Fibroblast of lung (primary cell): ENCODE data around the gene GALNT12. TPM values are rescaled to one million over a fixed set of nuclear protein-coding genes. Genes with fewer than 3 reads are reported as not detected.

ENCODE experiments used
- DNase-seq, 2 donors: peaks; one replicate each; pipeline versions ENCODE4 v3.0.0 to v3.0.0-alpha.2; 2010; ENCODE audit warnings: low read depth in 2 of 2
- H2AFZ ChIP-seq: 2 replicates; pipeline ENCODE4 v1.5.1; 2012; ENCODE audit warnings: low read length, control low read depth, inconsistent platforms
- H3K27ac ChIP-seq: 2 replicates; pipeline ENCODE4 v1.5.1; 2011; ENCODE audit warnings: low read length, control low read depth; ENCODE audit not compliant: insufficient read depth
- H3K27me3 ChIP-seq: 2 replicates; pipeline ENCODE4 v1.5.1; 2011; ENCODE audit warnings: mild to moderate bottlenecking, low read length; ENCODE audit not compliant: control insufficient read depth, insufficient read depth
- H3K36me3 ChIP-seq: 2 replicates; pipeline ENCODE4 v1.5.1; 2011; ENCODE audit warnings: low read length; ENCODE audit not compliant: control insufficient read depth, insufficient read depth
- H3K4me1 ChIP-seq: 2 replicates; pipeline ENCODE4 v1.5.1; 2011; ENCODE audit warnings: low read length; ENCODE audit not compliant: control insufficient read depth, insufficient read depth; ENCODE audit errors: extremely low read depth
- H3K4me2 ChIP-seq: 2 replicates; pipeline ENCODE4 v1.5.1; 2011; ENCODE audit warnings: low read length, control low read depth; ENCODE audit not compliant: insufficient read depth; ENCODE audit errors: extremely low read depth
- H3K4me3 ChIP-seq, 4 experiments: fragments of 200-600 bp in 1 of 4; sonication (generic) in 1 of 4; replicated peaks in 1 of 4; 2 replicates each; pipeline ENCODE4 v1.5.1; 2011 to 2016; ENCODE audit warnings: low read length in 4 of 4, low read depth in 3 of 4, mild to moderate bottlenecking in 3 of 4, control low read depth in 2 of 4, inconsistent platforms in 1 of 4, mixed read lengths in 1 of 4; ENCODE audit not compliant: insufficient read depth in 1 of 4; ENCODE audit errors: control extremely low read depth in 1 of 4
- H3K79me2 ChIP-seq: 2 replicates; pipeline ENCODE4 v1.5.1; 2012; ENCODE audit warnings: mild to moderate bottlenecking, low read length, inconsistent platforms; ENCODE audit not compliant: control insufficient read depth, insufficient read depth
- H3K9ac ChIP-seq: 2 replicates; pipeline ENCODE4 v1.5.1; 2011; ENCODE audit warnings: mild to moderate bottlenecking, low read length, control low read depth; ENCODE audit not compliant: insufficient read depth
- H3K9me3 ChIP-seq: 2 replicates; pipeline ENCODE4 v1.5.1; 2012; ENCODE audit warnings: low read depth, low read length; ENCODE audit not compliant: control insufficient read depth, insufficient read depth
- H4K20me1 ChIP-seq: 2 replicates; pipeline ENCODE4 v1.5.1; 2011; ENCODE audit warnings: low read length; ENCODE audit not compliant: control insufficient read depth, insufficient read depth; ENCODE audit errors: extremely low read depth
- CTCF ChIP-seq, 2 donors: IDR thresholded peaks in 1 of 2; conservative IDR thresholded peaks in 1 of 2; 1 replicate in 1 of 2; 2 replicates in 1 of 2; pipeline ENCODE4 v1.5.1; 2011 to 2012; ENCODE audit warnings: low read length in 2 of 2, control low read depth in 1 of 2, inconsistent platforms in 1 of 2, low read depth in 1 of 2, mild to moderate bottlenecking in 1 of 2
- EZH2 ChIP-seq: IDR thresholded peaks from 2 replicates; pipeline ENCODE4 v1.5.1; 2012; ENCODE audit warnings: low read length, control low read depth, mild to moderate bottlenecking; ENCODE audit errors: missing control alignments
- polyA plus RNA-seq, 2 donors: library from polyadenylated mRNA; depleted of rRNA in 1 of 2; stranded (reverse) in 1 of 2; unstranded in 1 of 2; fragments of >200 nt; gene quantifications; 2 replicates each; pipeline ENCODE4 v1.2.1, GENCODE V29; 2011 to 2012; ENCODE audit warnings: missing spikeins in 1 of 2
- total RNA-seq: library from RNA; depleted of rRNA; stranded (reverse); fragments of >200 nt; gene quantifications from 2 replicates; pipeline ENCODE4 v1.2.1, GENCODE V29; 2014

GALNT12 gene
- total and polyA plus RNA-seq, 2 donors (not counting 1 experiment from before 2014, with no cell fraction given) = 9.4 to 18.2 TPM

GRCh38 chr9:98819231-98819630 lies 11.8 kb downstream of the GALNT12 start:
- Histone ChIP-seq H3K27me3 (no peaks in the 10 kb centered on the region), H3K36me3 (no peaks in the 10 kb centered on the region), H3K27ac (no peak overlapping the region), H3K4me2 (no peak overlapping the region), H2AFZ (no peak overlapping the region), H3K9ac (no peak overlapping the region), H3K79me2 (no peaks in the 10 kb centered on the region), H3K4me3 (no peak overlapping the region), H3K9me3 (no peaks in the 10 kb centered on the region), H3K4me1 (no peaks in the 10 kb centered on the region), H4K20me1 (no peaks in the 10 kb centered on the region)
- TF ChIP-seq EZH2 (no peak), CTCF (conservative IDR thresholded peaks at IDR 0.05 in 1 of 2, IDR thresholded peaks at IDR 0.05 in 1 of 2; ENCODE audit: low read depth in 1 of 2, low read length in 2 of 2) (no peak)
- no peak for DNase-seq

GRCh38 chr9:98821831-98822230 lies 14.4 kb downstream of the GALNT12 start:
- Histone ChIP-seq H2AFZ (no peak overlapping the region), H3K27me3 (no peaks in the 10 kb centered on the region), H3K4me1 (no peaks in the 10 kb centered on the region), H3K36me3 (no peaks in the 10 kb centered on the region), H3K9me3 (no peaks in the 10 kb centered on the region), H4K20me1 (no peaks in the 10 kb centered on the region), H3K4me3 (no peak overlapping the region), H3K27ac (no peak overlapping the region), H3K79me2 (no peaks in the 10 kb centered on the region), H3K9ac (no peak overlapping the region), H3K4me2 (no peak overlapping the region)
- no peak for DNase-seq
- TF ChIP-seq EZH2 = no peak
- TF ChIP-seq CTCF (conservative IDR thresholded peaks at IDR 0.05 in 1 of 2, IDR thresholded peaks at IDR 0.05 in 1 of 2; ENCODE audit: low read depth in 1 of 2, low read length in 2 of 2) = no peak

- no peak for DNase-seq
- H2AFZ ChIP-seq = no peak overlapping the region
- H3K4me1 ChIP-seq = no peaks in the 10 kb centered on the region
- no peak overlapping the region for H3K4me2 ChIP-seq
- H3K79me2 ChIP-seq = no peaks in the 10 kb centered on the region
- H3K9ac ChIP-seq = no peak overlapping the region
- H3K4me3 ChIP-seq = no peak overlapping the region
- H3K27ac ChIP-seq = no peak overlapping the region
- TF ChIP-seq EZH2 = no peak
- TF ChIP-seq CTCF (conservative IDR thresholded peaks at IDR 0.05 in 1 of 2, IDR thresholded peaks at IDR 0.05 in 1 of 2; ENCODE audit: low read depth in 1 of 2, low read length in 2 of 2) = no peak
- no peaks in the 10 kb centered on the region for H3K27me3 ChIP-seq
- no peaks in the 10 kb centered on the region for H3K36me3 ChIP-seq
- H4K20me1 ChIP-seq = no peaks in the 10 kb centered on the region
- H3K9me3 ChIP-seq = no peaks in the 10 kb centered on the region
Measured at GRCh38 chr9:98822661-98823060, 15.2 kb downstream of the GALNT12 start.
